ENCODE results near the gene GJC2. TPM values are rescaled to one million over a fixed set of nuclear protein-coding genes. Genes with fewer than 3 reads are reported as not detected.

Gene GJC2
- total RNA-seq, 2 donors from 2014 or later: 0.93 to 2.3 TPM

- H3K36me3 ChIP-seq: peaks cover 18% of the 10 kb centered on the region
- no peak overlapping the region for H3K4me3 ChIP-seq
- no peaks in the 10 kb centered on the region for H3K9me3 ChIP-seq
- DNase-seq (ENCODE audit: low spot score): no peak
- no peaks in the 10 kb centered on the region for H3K4me1 ChIP-seq
- no peak for TF ChIP-seq CTCF (IDR thresholded peaks at IDR 0.05)
- no peak overlapping the region for H3K27ac ChIP-seq
- H3K27me3 ChIP-seq: no peaks in the 10 kb centered on the region
Measured at GRCh38 chr1:228178737-228179684, 29.3 kb downstream of the GJC2 start.

GRCh38 chr1:228180271-228180958, 30.7 kb downstream of the GJC2 start:
- no peak for TF ChIP-seq CTCF (IDR thresholded peaks at IDR 0.05)
- Histone ChIP-seq H3K27ac (no peak overlapping the region), H3K4me3 (no peak overlapping the region), H3K4me1 (no peaks in the 10 kb centered on the region), H3K36me3 (peaks cover 11% of the 10 kb centered on the region), H3K27me3 (no peaks in the 10 kb centered on the region), H3K9me3 (no peaks in the 10 kb centered on the region)
- DNase-seq (ENCODE audit: low spot score): no peak

- H3K4me1 ChIP-seq: no peaks in the 10 kb centered on the region
- H3K27me3 ChIP-seq: no peaks in the 10 kb centered on the region
- H3K4me3 ChIP-seq: no peak overlapping the region
- no peak for DNase-seq (ENCODE audit: low spot score)
- no peaks in the 10 kb centered on the region for H3K9me3 ChIP-seq
- TF ChIP-seq CTCF (IDR thresholded peaks at IDR 0.05): no peak
- H3K36me3 ChIP-seq: peaks cover 4% of the 10 kb centered on the region
- no peak overlapping the region for H3K27ac ChIP-seq
Measured at GRCh38 chr1:228180959-228181644, 31.4 kb downstream of the GJC2 start.

GRCh38 chr1:228181645-228182034, 31.9 kb downstream of the GJC2 start:
- TF ChIP-seq CTCF (IDR thresholded peaks at IDR 0.05): no peak
- DNase-seq (ENCODE audit: low spot score): no peak
- Histone ChIP-seq H3K4me1 (no peaks in the 10 kb centered on the region), H3K9me3 (no peaks in the 10 kb centered on the region), H3K27me3 (no peaks in the 10 kb centered on the region), H3K4me3 (no peak overlapping the region), H3K27ac (no peak overlapping the region), H3K36me3 (no peaks in the 10 kb centered on the region)

GRCh38 chr1:228182296-228183030, 32.7 kb downstream of the GJC2 start:
- Histone ChIP-seq H3K36me3 (no peaks in the 10 kb centered on the region), H3K27ac (no peak overlapping the region), H3K9me3 (no peaks in the 10 kb centered on the region), H3K4me1 (no peaks in the 10 kb centered on the region), H3K4me3 (no peak overlapping the region), H3K27me3 (no peaks in the 10 kb centered on the region)
- TF ChIP-seq CTCF (IDR thresholded peaks at IDR 0.05): no peak
- DNase-seq (ENCODE audit: low spot score): no peak
